ENCODE results near the gene LENG8.
A peak's percentile ranks its signal among the peaks of the same experiment; 100 is the strongest.
"Not testable (repeated sequence)": the region's sequence is repeated elsewhere in the genome, so short reads cannot be mapped to it uniquely, and the experiment has no call there.

LENG8 gene

GRCh38 chr19:54492568-54492967 lies 43.6 kb downstream of the LENG8 start:
- DNase-seq = no peak
- no peaks in the 10 kb centered on the region for H3K9me3 Mint-ChIP-seq
- peaks cover 36% of the 10 kb centered on the region for H3K27me3 Mint-ChIP-seq
- H3K4me3 Mint-ChIP-seq = no peak overlapping the region
- H3K36me3 Mint-ChIP-seq (ENCODE audit: low read depth) = no peaks in the 10 kb centered on the region
- peaks cover 6% of the 10 kb centered on the region for H3K4me1 Mint-ChIP-seq (ENCODE audit: low read depth)
- no peak overlapping the region for H3K27ac Mint-ChIP-seq

GRCh38 chr19:54493056-54493455 lies 44.1 kb downstream of the LENG8 start:
- not testable (repeated sequence) for H3K36me3 Mint-ChIP-seq (ENCODE audit: low read depth); H3K9me3 Mint-ChIP-seq; DNase-seq; H3K4me3 Mint-ChIP-seq; H3K27ac Mint-ChIP-seq
- Mint-ChIP-seq H3K4me1 (ENCODE audit: low read depth) (peaks cover 11% of the 10 kb centered on the region), H3K27me3 (peaks cover 37% of the 10 kb centered on the region)

GRCh38 chr19:54493967-54494585 lies 45.1 kb downstream of the LENG8 start:
- H3K27ac Mint-ChIP-seq = no peak overlapping the region
- DNase-seq = no peak
- H3K27me3 Mint-ChIP-seq = peaks cover 40% of the 10 kb centered on the region
- H3K4me1 Mint-ChIP-seq (ENCODE audit: low read depth) = peaks cover 20% of the 10 kb centered on the region
- no peaks in the 10 kb centered on the region for H3K36me3 Mint-ChIP-seq (ENCODE audit: low read depth)
- no peak overlapping the region for H3K4me3 Mint-ChIP-seq
- no peaks in the 10 kb centered on the region for H3K9me3 Mint-ChIP-seq

GRCh38 chr19:54495284-54495683 lies 46.3 kb downstream of the LENG8 start:
- H3K36me3 Mint-ChIP-seq (ENCODE audit: low read depth); H3K27ac Mint-ChIP-seq; H3K4me3 Mint-ChIP-seq; DNase-seq; H3K9me3 Mint-ChIP-seq: not testable (repeated sequence)
- Mint-ChIP-seq H3K27me3 (peaks cover 46% of the 10 kb centered on the region), H3K4me1 (ENCODE audit: low read depth) (peaks cover 22% of the 10 kb centered on the region)

- not testable (repeated sequence) for H3K4me3 Mint-ChIP-seq; H3K36me3 Mint-ChIP-seq (ENCODE audit: low read depth); H3K27ac Mint-ChIP-seq; H3K9me3 Mint-ChIP-seq; DNase-seq
- Mint-ChIP-seq H3K4me1 (ENCODE audit: low read depth) (peaks cover 28% of the 10 kb centered on the region), H3K27me3 (peaks cover 42% of the 10 kb centered on the region)
Observed at GRCh38 chr19:54497747-54498450, 48.9 kb downstream of the LENG8 start.

- H3K9me3 Mint-ChIP-seq; H3K36me3 Mint-ChIP-seq (ENCODE audit: low read depth); H3K27ac Mint-ChIP-seq; DNase-seq; H3K4me3 Mint-ChIP-seq: not testable (repeated sequence)
- Mint-ChIP-seq H3K4me1 (ENCODE audit: low read depth) (peaks cover 28% of the 10 kb centered on the region), H3K27me3 (peaks cover 38% of the 10 kb centered on the region)
Observed at GRCh38 chr19:54498451-54498772, 49.4 kb downstream of the LENG8 start.

GRCh38 chr19:54502518-54503048 lies 53.6 kb downstream of the LENG8 start, which contains the start of gene LAIR2:
Gene LAIR2, plus strand, starts transcription at chr19:54502831. Its CDS starts 88 bp downstream, at chr19:54502919.
- Mint-ChIP-seq H3K27me3 (peaks cover 36% of the 10 kb centered on the region), H3K4me3 (peak within 1 kb of the TSS; percentile 37), H3K9me3 (no peaks in the 10 kb centered on the region), H3K27ac (no peak within 1 kb of the TSS), H3K36me3 (ENCODE audit: low read depth) (no peaks in the 10 kb centered on the region), H3K4me1 (ENCODE audit: low read depth) (peaks cover 30% of the 10 kb centered on the region)
- DNase-seq = no peak

- H3K36me3 Mint-ChIP-seq (ENCODE audit: low read depth); H3K27ac Mint-ChIP-seq; H3K9me3 Mint-ChIP-seq; DNase-seq; H3K4me3 Mint-ChIP-seq: not testable (repeated sequence)
- H3K27me3 Mint-ChIP-seq = peaks cover 34% of the 10 kb centered on the region
- H3K4me1 Mint-ChIP-seq (ENCODE audit: low read depth) = peaks cover 20% of the 10 kb centered on the region
Observed at GRCh38 chr19:54505542-54505941, 56.5 kb downstream of the LENG8 start.

GRCh38 chr19:54506079-54506478 lies 57.1 kb downstream of the LENG8 start:
- H3K9me3 Mint-ChIP-seq = no peaks in the 10 kb centered on the region
- H3K4me1 Mint-ChIP-seq (ENCODE audit: low read depth) = peaks cover 20% of the 10 kb centered on the region
- H3K36me3 Mint-ChIP-seq (ENCODE audit: low read depth) = no peaks in the 10 kb centered on the region
- no peak overlapping the region for H3K4me3 Mint-ChIP-seq
- no peak overlapping the region for H3K27ac Mint-ChIP-seq
- DNase-seq = no peak
- H3K27me3 Mint-ChIP-seq = peaks cover 29% of the 10 kb centered on the region

- DNase-seq; H3K4me3 Mint-ChIP-seq; H3K9me3 Mint-ChIP-seq; H3K36me3 Mint-ChIP-seq (ENCODE audit: low read depth); H3K27ac Mint-ChIP-seq: not testable (repeated sequence)
- Mint-ChIP-seq H3K4me1 (ENCODE audit: low read depth) (peaks cover 20% of the 10 kb centered on the region), H3K27me3 (peaks cover 25% of the 10 kb centered on the region)
Observed at GRCh38 chr19:54507038-54507717, 58.2 kb downstream of the LENG8 start.

GRCh38 chr19:54507824-54508223 lies 58.8 kb downstream of the LENG8 start:
- H3K9me3 Mint-ChIP-seq = no peaks in the 10 kb centered on the region
- H3K4me3 Mint-ChIP-seq = no peak overlapping the region
- H3K4me1 Mint-ChIP-seq (ENCODE audit: low read depth) = peaks cover 14% of the 10 kb centered on the region
- H3K27me3 Mint-ChIP-seq = peaks cover 25% of the 10 kb centered on the region
- H3K36me3 Mint-ChIP-seq (ENCODE audit: low read depth) = no peaks in the 10 kb centered on the region
- DNase-seq = no peak
- H3K27ac Mint-ChIP-seq = no peak overlapping the region

- not testable (repeated sequence) for H3K4me3 Mint-ChIP-seq; H3K36me3 Mint-ChIP-seq (ENCODE audit: low read depth); H3K27ac Mint-ChIP-seq; DNase-seq; H3K9me3 Mint-ChIP-seq
- peaks cover 14% of the 10 kb centered on the region for H3K4me1 Mint-ChIP-seq (ENCODE audit: low read depth)
- H3K27me3 Mint-ChIP-seq = peaks cover 32% of the 10 kb centered on the region
Observed at GRCh38 chr19:54508487-54508886, 59.5 kb downstream of the LENG8 start.

GRCh38 chr19:54509200-54509940 lies 60.4 kb downstream of the LENG8 start:
- H3K36me3 Mint-ChIP-seq (ENCODE audit: low read depth); H3K27ac Mint-ChIP-seq; H3K9me3 Mint-ChIP-seq; DNase-seq; H3K4me3 Mint-ChIP-seq: not testable (repeated sequence)
- peaks cover 14% of the 10 kb centered on the region for H3K4me1 Mint-ChIP-seq (ENCODE audit: low read depth)
- H3K27me3 Mint-ChIP-seq = peaks cover 34% of the 10 kb centered on the region
